ENCODE results near the gene A2M. TPM values are rescaled to one million over a fixed set of nuclear protein-coding genes. Genes with fewer than 3 reads are reported as not detected.

The A2M gene
- total and polyA plus RNA-seq, 2 of the 13 experiments (the other 11 are each of a cell fraction or from before 2014, with no cell fraction given), result 2,807 to 6,551 TPM

GRCh38 chr12:9132008-9132535 is 16.4 kb upstream of the A2M start (continued):
- TF ChIP-seq HNRNPLL (IDR thresholded peaks at IDR 0.05; ENCODE audit: low read depth, low read length, poor library complexity, severe bottlenecking) (no peak), ELK4 (CRISPR knock-in tag; IDR thresholded peaks at IDR 0.05; ENCODE audit: borderline replicate concordance) (no peak), TEAD3 (CRISPR knock-in tag; optimal IDR thresholded peaks at IDR 0.05; ENCODE audit: borderline replicate concordance) (peak; percentile 97), ZSCAN5A (CRISPR knock-in tag; IDR thresholded peaks at IDR 0.05; ENCODE audit: borderline replicate concordance) (peak; percentile 84; the same call in 1 of the 2 replicates)

DNA sequence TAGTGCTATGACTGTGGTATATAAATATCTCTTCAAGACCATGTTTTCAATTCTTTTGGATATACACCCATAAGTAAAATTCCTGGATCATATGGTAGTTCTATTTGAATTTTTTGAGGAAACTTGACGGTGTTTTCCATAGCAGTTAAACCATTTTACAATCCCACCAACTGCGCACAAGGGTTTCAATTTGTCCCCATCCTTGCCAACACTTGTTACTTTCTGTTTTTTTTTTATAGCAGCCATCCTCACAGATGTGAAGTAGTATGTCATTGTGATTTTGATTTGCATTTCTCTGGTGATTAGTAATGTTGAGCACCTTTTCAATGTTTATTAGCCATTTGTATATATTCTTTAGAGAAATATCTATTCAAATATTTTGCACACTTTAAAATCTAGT is 14.5 kb upstream of the A2M start:
- Histone ChIP-seq H3K9ac (ENCODE audit: insufficient read depth, low read depth, low read length) (no peak overlapping the region), H3K36me3 (replicated peaks in 1 of 2; ENCODE audit: control insufficient read depth in 1 of 2, insufficient read depth in 2 of 2, low read length in 2 of 2) (no peaks in the 10 kb centered on the region), H4K20me1 (ENCODE audit: insufficient read depth, low read length) (no peaks in the 10 kb centered on the region), H3K79me2 (ENCODE audit: insufficient read depth, low read length) (no peaks in the 10 kb centered on the region), H3K4me2 (ENCODE audit: low read depth, low read length) (no peak overlapping the region), H3K4me1 (ENCODE audit: insufficient read depth, low read length) (peaks cover 83% of the 10 kb centered on the region), H3K27ac (ENCODE audit: extremely low read length, insufficient read depth, low read length) (no peak overlapping the region), H3K9me3 (ENCODE audit: low read length) (0 out of 2 replicates have a peak, but pooled peaks cover 4% of the 10 kb centered on the region), H3K4me3 (replicated peaks in 1 of 3; ENCODE audit: insufficient read depth in 1 of 3, low read depth in 2 of 3, low read length in 3 of 3) (no peak overlapping the region), H2AFZ (ENCODE audit: low read length) (no peak overlapping the region), H3K27me3 (ENCODE audit: control insufficient read depth in 1 of 2, insufficient read depth in 2 of 2, low read length in 2 of 2) (no peaks in the 10 kb centered on the region)
- no TSS peak for BruUV-seq (replicated peaks)
- DNase-seq (ENCODE audit: low spot score), result no peak
- ChIA-PET POLR2A (no interaction called here), CTCF (ENCODE audit: low intra/inter-chr PET ratio, low total read pairs) (no interaction called here)
- FAIRE-seq, result no peak
- in situ Hi-C loops (cut with HindIII; ENCODE audit: extremely low pct_ligation_motif_present, low pct_unique_long_range_greater_than_20kb), result no loop called here
- TF ChIP-seq KMT2B (CRISPR knock-in tag; IDR thresholded peaks at IDR 0.05) (no peak), ZNF510 (CRISPR knock-in tag; IDR thresholded peaks at IDR 0.05; ENCODE audit: low read depth) (no peak), ZNF276 (CRISPR knock-in tag; IDR thresholded peaks at IDR 0.05; ENCODE audit: low read depth) (no peak), ZBTB7A (CRISPR knock-in tag; IDR thresholded peaks at IDR 0.05) (no peak), ZNF335 (CRISPR knock-in tag; IDR thresholded peaks at IDR 0.05) (no peak), ZNF7 (CRISPR knock-in tag; IDR thresholded peaks at IDR 0.05) (peak; percentile 97), ZNF549 (CRISPR knock-in tag; IDR thresholded peaks at IDR 0.05) (no peak)
- TF ChIP-seq, protein P1, sequence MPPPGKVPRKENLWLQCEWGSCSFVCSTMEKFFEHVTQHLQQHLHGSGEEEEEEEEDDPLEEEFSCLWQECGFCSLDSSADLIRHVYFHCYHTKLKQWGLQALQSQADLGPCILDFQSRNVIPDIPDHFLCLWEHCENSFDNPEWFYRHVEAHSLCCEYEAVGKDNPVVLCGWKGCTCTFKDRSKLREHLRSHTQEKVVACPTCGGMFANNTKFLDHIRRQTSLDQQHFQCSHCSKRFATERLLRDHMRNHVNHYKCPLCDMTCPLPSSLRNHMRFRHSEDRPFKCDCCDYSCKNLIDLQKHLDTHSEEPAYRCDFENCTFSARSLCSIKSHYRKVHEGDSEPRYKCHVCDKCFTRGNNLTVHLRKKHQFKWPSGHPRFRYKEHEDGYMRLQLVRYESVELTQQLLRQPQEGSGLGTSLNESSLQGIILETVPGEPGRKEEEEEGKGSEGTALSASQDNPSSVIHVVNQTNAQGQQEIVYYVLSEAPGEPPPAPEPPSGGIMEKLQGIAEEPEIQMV (CRISPR knock-in tag; IDR thresholded peaks at IDR 0.05; ENCODE audit: low read depth), result no peak
- ATAC-seq, result no peak
- intact Hi-C loops (cut with micrococcal nuclease; ENCODE audit: unreplicated experiment), result no loop called here
- 98% methylated on average over 2 of the region's 2 CpGs for WGBS (ENCODE audit: low lambda C conversion rate)

Measured in HepG2 (cell line).